Endothelial cell of umbilical vein (primary cell): ENCODE measurements around the gene PHLDB2.

Experiments used
- EZH2 ChIP-seq: IDR thresholded peaks from 2 replicates; pipeline ENCODE4 v1.6.1; 2012; ENCODE audit warnings: borderline replicate concordance, low read depth, mild to moderate bottlenecking, moderate library complexity, low read length, inconsistent platforms; ENCODE audit not compliant: severe bottlenecking
- POLR2A ChIP-seq: IDR thresholded peaks from 2 replicates; pipeline ENCODE4 v1.6.1; 2012; ENCODE audit warnings: low read depth, mild to moderate bottlenecking, control low read depth, low read length
- TF ChIP-seq, protein P1 (sequence below), 2 donors: IDR thresholded peaks; 1 replicate in 1 of 2; 2 replicates in 1 of 2; pipeline ENCODE4 v1.5.1; 2011; ENCODE audit warnings: low read length in 2 of 2, mild to moderate bottlenecking in 2 of 2, moderate library complexity in 2 of 2, control low read depth in 1 of 2, inconsistent platforms in 1 of 2, low read depth in 1 of 2; ENCODE audit not compliant: insufficient read depth in 1 of 2; ENCODE audit errors: extremely low read depth in 1 of 2
- TF ChIP-seq, protein P2 (sequence below): IDR thresholded peaks from 2 replicates; pipeline ENCODE4 v1.6.1; 2011; ENCODE audit not compliant: insufficient read depth, insufficient read length

DNA sequence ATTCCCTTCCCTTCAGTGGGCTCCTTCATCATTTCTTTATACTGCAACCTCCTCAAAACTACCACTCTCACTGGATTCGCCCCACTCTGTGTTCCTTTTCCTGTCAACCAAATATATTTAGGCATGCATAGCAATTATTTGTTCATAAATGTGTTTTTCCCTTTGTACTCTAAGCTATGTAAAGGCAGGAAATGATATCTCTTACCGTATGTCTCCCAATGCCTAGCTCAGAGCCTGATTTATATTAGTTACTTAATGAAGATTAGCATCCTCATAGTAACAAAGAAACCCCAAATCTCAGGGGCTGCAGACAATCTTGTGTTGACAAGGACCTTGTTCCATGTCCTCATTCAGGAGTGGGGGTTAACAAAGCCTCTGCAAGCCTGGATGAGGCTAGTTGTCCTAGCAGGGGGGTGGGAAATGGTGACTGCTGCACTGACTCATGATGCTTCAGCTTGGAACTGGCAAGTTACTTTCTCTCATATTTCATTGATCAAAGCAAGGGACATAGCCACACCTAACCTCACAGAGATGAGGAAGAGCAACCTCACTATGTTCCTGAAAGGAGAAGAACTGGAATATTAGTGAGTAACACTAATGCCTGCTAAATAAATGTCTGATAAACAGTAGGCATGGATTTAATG lies 15.2 kb downstream of the PHLDB2 start:
- TF ChIP-seq, protein P1, sequence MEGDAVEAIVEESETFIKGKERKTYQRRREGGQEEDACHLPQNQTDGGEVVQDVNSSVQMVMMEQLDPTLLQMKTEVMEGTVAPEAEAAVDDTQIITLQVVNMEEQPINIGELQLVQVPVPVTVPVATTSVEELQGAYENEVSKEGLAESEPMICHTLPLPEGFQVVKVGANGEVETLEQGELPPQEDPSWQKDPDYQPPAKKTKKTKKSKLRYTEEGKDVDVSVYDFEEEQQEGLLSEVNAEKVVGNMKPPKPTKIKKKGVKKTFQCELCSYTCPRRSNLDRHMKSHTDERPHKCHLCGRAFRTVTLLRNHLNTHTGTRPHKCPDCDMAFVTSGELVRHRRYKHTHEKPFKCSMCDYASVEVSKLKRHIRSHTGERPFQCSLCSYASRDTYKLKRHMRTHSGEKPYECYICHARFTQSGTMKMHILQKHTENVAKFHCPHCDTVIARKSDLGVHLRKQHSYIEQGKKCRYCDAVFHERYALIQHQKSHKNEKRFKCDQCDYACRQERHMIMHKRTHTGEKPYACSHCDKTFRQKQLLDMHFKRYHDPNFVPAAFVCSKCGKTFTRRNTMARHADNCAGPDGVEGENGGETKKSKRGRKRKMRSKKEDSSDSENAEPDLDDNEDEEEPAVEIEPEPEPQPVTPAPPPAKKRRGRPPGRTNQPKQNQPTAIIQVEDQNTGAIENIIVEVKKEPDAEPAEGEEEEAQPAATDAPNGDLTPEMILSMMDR (IDR thresholded peaks at IDR 0.05; ENCODE audit: extremely low read depth in 1 of 2, insufficient read depth in 1 of 2, low read depth in 1 of 2, low read length in 2 of 2): no peak
- TF ChIP-seq EZH2 (no peak), POLR2A (no peak)
- TF ChIP-seq, protein P2, sequence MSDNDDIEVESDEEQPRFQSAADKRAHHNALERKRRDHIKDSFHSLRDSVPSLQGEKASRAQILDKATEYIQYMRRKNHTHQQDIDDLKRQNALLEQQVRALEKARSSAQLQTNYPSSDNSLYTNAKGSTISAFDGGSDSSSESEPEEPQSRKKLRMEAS: no peak
